GM12891 (cell line): Measurements from ENCODE around the gene CA4.
"Not testable (repeated sequence)": the region's sequence is repeated elsewhere in the genome, so short reads cannot be mapped to it uniquely, and the experiment has no call there.

ENCODE experiments used
- DNase-seq: peaks from one replicate; pipeline ENCODE4 v3.0.0; 2011; ENCODE audit warnings: low spot score; ENCODE audit not compliant: insufficient read length
- FAIRE-seq: peaks from 2 replicates; lab custom pipeline; 2011; peaks lifted over from hg19 to GRCh38; lab: Jason Lieb, UNC
- PAX5 ChIP-seq: IDR thresholded peaks from 2 replicates; pipeline ENCODE4 v1.6.1; 2011; ENCODE audit warnings: low read length, moderate library complexity, mild to moderate bottlenecking; ENCODE audit not compliant: insufficient read depth, severe bottlenecking
- POLR2A ChIP-seq: IDR thresholded peaks from 2 replicates; pipeline ENCODE4 v1.6.1; 2011; ENCODE audit warnings: low read depth, low read length, control low read depth
- POLR2AphosphoS5 ChIP-seq: IDR thresholded peaks from 2 replicates; pipeline ENCODE4 v1.6.1; 2011; ENCODE audit warnings: low read depth, low read length, control low read depth
- POU2F2 ChIP-seq: IDR thresholded peaks from 2 replicates; pipeline ENCODE4 v1.6.1; 2011; ENCODE audit warnings: low read depth, mild to moderate bottlenecking, control low read depth, low read length, moderate library complexity
- SPI1 ChIP-seq: IDR thresholded peaks from 2 replicates; pipeline ENCODE4 v1.6.1; 2011; ENCODE audit warnings: low read depth, low read length, control low read depth
- TAF1 ChIP-seq: IDR thresholded peaks from 2 replicates; pipeline ENCODE4 v1.6.1; 2011; ENCODE audit warnings: low read depth, low read length, control low read depth

Gene CA4

DNA sequence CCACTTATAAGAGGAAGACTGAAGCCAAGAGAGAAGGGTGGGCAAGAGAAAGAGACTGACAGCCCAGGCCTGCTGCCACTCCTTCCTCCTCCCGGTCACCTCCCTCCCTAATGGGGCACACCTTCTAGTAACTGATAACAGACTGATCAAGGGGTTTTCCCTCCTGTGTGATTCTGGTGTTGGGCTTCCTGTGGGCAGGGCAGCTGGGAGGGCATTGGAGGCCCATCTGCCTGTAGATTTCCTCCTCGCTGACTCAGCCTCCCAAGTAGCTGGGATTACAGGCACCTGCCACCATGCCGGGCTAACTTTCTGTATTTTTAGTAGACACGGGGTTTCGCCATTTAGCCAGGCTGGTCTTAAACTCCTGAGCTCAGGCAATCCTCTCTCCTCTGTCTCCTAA, 16.2 kb downstream of the CA4 start:
- DNase-seq = no peak
- TF ChIP-seq POLR2A (no peak), POLR2AphosphoS5 (no peak), PAX5 (no peak), POU2F2 (no peak), TAF1 (no peak), SPI1 (no peak)
- no peak for FAIRE-seq

- TF ChIP-seq PAX5 (no peak), POU2F2 (no peak), POLR2AphosphoS5 (no peak), TAF1 (no peak), SPI1 (no peak), POLR2A (no peak)
- FAIRE-seq (no peak), DNase-seq (no peak)
Measured at GRCh38 chr17:60167065-60167741, 17.4 kb downstream of the CA4 start.

DNA sequence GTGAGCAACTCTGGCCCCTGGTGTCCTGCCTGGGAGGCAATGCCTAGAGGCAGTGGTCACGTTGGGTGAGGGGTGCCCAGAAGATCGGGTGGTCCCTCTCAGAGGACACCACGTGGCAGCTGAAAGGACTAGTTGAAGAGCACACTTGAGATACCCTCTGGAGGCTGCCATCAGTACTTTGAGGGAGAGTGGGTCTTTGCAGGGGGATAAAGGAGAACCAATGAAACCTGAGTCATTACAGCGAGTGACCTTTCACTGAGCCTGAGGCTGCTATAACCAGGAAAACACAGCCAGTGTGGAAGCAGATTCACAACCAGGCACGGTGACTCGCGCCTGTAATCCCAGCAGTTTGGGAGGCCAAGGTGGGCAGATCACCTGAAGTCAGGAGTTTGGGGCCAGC, 18.9 kb downstream of the CA4 start:
- TF ChIP-seq PAX5 (no peak), POLR2AphosphoS5 (no peak), TAF1 (no peak), POLR2A (no peak)
- no peak for DNase-seq
- no peak for FAIRE-seq

DNA sequence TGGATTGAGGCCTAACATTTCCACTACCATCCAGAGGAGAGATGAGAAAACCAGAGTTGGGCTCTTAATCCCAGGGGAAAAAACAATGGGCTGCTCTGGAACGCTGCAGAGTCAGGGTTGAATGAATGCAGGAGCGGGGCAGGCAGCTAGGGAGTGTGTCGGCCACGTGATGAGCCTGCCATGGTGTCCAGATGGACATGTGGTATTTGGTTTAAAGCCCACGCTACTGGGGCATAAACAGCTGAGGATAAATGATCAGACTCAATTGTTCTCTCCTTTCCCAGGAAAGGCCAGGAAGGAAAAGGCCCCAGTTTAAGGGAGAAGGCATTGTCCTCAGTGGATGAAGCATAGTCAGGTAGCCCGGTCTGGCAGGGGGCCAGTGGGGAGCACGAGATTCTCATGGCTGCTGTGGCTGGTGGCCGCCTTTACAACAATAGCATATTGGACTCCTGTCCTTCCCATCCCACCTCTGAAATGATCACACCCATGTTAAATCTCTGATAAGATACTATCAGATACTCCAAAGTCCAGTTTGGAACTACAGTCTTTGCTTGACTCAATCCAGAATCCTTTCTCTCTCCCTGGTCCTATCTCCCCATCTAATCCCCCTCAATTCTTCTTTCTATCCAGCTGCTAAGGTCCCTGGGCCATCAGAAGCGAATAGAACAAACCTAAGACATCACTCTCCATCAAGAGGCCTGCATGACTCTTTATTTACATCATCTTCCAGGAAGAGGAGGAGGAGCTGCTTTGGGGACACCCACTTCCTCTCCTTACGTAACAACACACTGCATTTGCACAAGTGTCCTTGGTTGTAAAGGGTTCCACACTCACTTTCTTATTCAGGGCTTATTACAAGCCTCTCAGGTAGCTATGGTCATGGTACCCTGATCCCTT, 20.4 kb downstream of the CA4 start:
- TF ChIP-seq SPI1 (peak; percentile 38), PAX5 (no peak)
- FAIRE-seq = no peak
- no peak for DNase-seq

GRCh38 chr17:60170835-60171752, 21.3 kb downstream of the CA4 start:
- DNase-seq (no peak), FAIRE-seq (no peak)
- TF ChIP-seq TAF1 = no peak

DNA sequence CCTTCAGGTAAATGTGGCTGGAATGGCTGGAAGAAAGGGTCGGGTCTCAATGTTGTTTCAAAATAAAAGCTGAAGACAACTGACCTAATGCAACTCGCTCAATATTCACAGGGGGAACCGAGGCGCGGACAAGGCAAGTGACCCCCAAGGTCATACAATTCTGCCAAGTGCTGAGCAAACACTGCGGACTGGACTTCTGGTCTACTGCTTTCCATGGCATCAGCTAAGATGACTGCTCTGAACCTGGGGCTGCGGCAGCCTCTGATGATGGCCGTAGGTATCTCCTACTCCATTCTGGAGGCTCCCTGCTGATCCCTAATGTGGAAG, 21.9 kb downstream of the CA4 start:
- TF ChIP-seq SPI1 = no peak
- no peak for TF ChIP-seq POU2F2
- TF ChIP-seq TAF1 = no peak
- TF ChIP-seq PAX5 = no peak
- TF ChIP-seq POLR2A = no peak
- TF ChIP-seq POLR2AphosphoS5 = no peak
- FAIRE-seq (no peak), DNase-seq (no peak)

DNA sequence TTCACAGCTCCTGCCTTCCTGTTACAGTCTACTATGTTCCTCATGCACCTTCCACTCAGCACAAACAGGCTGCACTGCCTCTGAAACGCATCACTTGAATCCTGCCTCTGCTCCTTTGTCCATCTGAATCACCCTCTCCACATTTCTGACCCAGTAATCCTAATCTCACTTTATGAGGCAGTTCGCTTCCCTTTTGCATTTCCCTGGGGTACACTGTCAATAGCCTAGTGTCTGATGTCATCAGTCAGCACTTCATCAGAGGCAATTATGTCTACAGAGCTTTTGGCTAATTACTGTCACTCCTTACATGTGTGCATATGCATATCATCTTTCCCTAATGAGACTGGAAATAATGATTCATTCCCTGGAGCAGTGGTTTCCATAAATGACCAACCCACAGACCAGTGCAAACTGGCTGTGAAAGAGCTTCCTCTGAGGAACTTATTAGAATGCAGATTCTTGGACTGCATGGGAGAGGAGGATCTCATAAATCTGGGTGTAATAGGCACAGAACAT, 23.6 kb downstream of the CA4 start:
- TF ChIP-seq POLR2A (no peak), POU2F2 (no peak), PAX5 (no peak), POLR2AphosphoS5 (no peak), TAF1 (no peak), SPI1 (no peak)
- DNase-seq (no peak), FAIRE-seq (no peak)

DNA sequence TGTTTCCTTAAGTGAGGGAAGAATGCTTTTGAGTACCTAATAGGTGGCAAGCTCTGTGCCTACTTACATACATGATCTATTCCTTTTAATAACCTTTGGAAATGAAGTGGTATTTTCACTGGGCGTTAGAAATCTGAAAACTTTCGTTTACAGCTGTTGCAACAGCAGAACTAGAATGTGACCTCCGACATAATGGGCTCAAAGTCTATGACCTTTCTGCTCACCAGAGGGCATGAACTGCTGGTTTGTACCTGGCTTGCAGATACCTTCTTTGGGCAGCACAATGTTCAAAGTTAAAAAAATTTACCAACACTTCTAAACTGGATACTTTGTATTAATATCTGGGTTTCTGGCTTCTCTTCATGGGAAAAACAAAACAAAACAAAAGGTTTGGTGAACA, 24.3 kb downstream of the CA4 start:
- no peak for FAIRE-seq
- DNase-seq = no peak
- TF ChIP-seq SPI1 = no peak
- TF ChIP-seq POU2F2 = no peak
- TF ChIP-seq PAX5 = no peak
- no peak for TF ChIP-seq POLR2AphosphoS5
- no peak for TF ChIP-seq TAF1
- no peak for TF ChIP-seq POLR2A

- FAIRE-seq, DNase-seq: not testable (repeated sequence)
Measured at GRCh38 chr17:60174767-60175166, 25.0 kb downstream of the CA4 start.

DNA sequence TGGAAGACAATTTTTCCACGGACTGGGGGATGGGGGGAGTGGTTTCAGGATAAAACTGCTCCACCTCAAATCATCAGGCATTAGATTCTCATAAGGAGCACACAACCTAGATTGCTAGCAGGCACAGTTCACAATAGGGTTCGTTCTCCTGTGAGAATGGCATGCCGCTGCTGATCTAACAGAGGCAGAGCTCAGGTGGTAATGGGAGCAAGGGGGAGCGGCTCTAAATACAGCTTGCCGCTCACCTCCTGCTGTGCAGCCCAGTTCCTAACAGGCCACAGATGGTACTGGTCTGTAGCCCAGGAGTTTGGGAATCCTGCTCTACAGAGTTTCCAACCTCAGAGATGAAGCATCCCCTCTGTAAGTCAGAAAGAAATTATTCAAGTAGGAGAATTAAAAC, 27.0 kb downstream of the CA4 start:
- not testable (repeated sequence) for FAIRE-seq

DNA sequence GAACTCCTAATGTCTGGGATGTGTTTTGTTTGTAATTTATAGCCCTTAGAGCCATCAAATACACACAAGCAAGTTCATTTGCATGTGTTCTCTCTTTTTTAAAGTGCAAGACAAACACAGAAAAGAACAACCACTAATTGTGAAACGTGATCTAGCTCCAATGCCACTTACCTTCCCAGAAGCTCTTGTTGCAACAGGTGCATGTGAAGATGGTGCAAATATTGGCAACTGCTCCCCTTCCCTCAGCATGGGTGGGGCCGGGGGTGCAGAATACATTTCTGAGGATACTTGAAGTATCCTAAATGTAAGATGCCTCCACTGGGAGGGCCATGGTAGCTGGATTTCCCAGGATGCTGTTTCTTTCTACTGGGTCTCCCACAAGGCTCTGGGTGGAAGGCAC, 28.4 kb downstream of the CA4 start:
- DNase-seq, FAIRE-seq: not testable (repeated sequence)

More for the DNA sequence above, 27.0 kb downstream of the CA4 start:
- DNase-seq = not testable (repeated sequence)

DNA sequence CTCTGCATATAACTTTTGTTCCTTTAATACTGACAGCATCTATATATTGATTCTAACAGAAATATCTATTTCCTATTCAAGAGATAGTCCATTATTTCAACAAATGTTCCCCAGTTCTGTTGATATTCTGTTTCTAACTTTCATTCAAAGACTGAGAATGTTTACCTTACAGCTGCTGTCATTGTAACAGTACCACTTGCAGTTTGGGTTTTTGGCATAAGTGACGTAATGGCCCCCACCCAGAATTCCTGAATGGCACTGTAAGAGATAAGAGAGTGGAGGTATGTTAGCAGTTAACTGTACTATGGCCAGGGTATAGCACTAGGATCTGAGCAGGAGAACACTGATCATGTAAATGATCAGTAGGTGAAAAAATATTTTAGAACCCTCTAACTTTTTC, 30.6 kb downstream of the CA4 start:
- not testable (repeated sequence) for FAIRE-seq, DNase-seq

GRCh38 chr17:60186372-60186771, 36.6 kb downstream of the CA4 start:
- not testable (repeated sequence) for FAIRE-seq, DNase-seq

DNA sequence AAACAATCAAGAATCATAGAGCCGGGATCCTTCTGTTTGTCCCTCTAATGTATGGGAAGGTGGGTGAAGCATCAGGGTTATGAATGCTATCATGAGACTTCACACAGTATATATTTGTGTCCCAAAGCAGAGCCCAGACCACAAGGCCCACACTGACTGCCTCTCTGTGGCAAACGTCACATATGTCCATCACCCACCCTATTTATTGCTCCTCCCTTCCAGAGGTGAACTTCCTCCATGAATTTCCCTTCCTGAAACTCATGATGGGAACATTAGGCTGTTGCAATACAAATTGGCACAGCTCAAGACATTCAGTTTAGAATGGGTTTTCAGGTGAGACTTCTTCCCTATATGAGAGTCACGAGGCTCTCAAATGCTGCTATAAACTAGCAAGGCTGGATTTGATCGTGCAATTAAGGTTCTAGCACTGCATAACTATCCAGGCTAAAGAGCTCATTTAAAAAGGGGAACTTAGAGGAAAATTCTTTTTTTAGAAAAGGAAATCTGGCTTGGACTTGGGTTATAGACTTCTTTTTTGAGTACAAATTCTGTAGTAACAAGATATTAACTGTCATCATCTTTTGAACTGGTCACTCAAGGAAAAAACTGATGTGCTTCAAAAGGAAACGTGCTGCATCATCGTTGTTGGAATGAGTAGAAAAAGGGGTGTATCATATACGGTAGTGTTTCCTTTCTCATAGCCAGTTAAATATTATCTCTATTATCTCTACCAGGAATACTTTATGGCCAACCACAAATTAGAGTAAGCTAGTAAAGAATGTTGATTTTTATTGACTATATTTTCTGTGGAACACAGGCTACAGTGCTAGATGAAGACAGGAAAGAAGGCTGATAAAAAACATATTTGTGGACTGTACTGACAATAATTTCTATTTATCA, 37.3 kb downstream of the CA4 start:
- not testable (repeated sequence) for FAIRE-seq, DNase-seq
